Measurements from ENCODE around the gene MAMDC2. TPM values are rescaled to one million over a fixed set of nuclear protein-coding genes. Genes with fewer than 3 reads are reported as not detected.
"Not testable (repeated sequence)": the region's sequence is repeated elsewhere in the genome, so short reads cannot be mapped to it uniquely, and the experiment has no call there.

Gene MAMDC2
- total RNA-seq, 2 donors from 2014 or later = 28.8 to 32.5 TPM

GRCh38 chr9:70030156-70030555 lies 13.5 kb upstream of the MAMDC2 start:
- Histone ChIP-seq H3K36me3 (no peaks in the 10 kb centered on the region), H3K27ac (no peak overlapping the region), H3K4me3 (no peak overlapping the region), H3K9me3 (no peaks in the 10 kb centered on the region), H3K27me3 (no peaks in the 10 kb centered on the region), H3K4me1 (no peaks in the 10 kb centered on the region)
- TF ChIP-seq CTCF (IDR thresholded peaks at IDR 0.05) = no peak
- no peak for DNase-seq (ENCODE audit: low spot score)

GRCh38 chr9:70031141-70031545 lies 12.5 kb upstream of the MAMDC2 start:
- TF ChIP-seq CTCF (IDR thresholded peaks at IDR 0.05) = no peak
- H3K36me3 ChIP-seq = no peaks in the 10 kb centered on the region
- no peak for DNase-seq (ENCODE audit: low spot score)
- no peaks in the 10 kb centered on the region for H3K9me3 ChIP-seq
- no peak overlapping the region for H3K27ac ChIP-seq
- H3K27me3 ChIP-seq = no peaks in the 10 kb centered on the region
- no peaks in the 10 kb centered on the region for H3K4me1 ChIP-seq
- H3K4me3 ChIP-seq = no peak overlapping the region

GRCh38 chr9:70034271-70034711 lies 9.4 kb upstream of the MAMDC2 start:
- Histone ChIP-seq H3K9me3 (no peaks in the 10 kb centered on the region), H3K36me3 (no peaks in the 10 kb centered on the region), H3K27me3 (no peaks in the 10 kb centered on the region), H3K4me3 (no peak overlapping the region), H3K27ac (no peak overlapping the region), H3K4me1 (no peaks in the 10 kb centered on the region)
- no peak for TF ChIP-seq CTCF (IDR thresholded peaks at IDR 0.05)
- DNase-seq (ENCODE audit: low spot score) = no peak

GRCh38 chr9:70035691-70036090 lies 8.0 kb upstream of the MAMDC2 start:
- Histone ChIP-seq H3K27ac (no peak overlapping the region), H3K27me3 (no peaks in the 10 kb centered on the region), H3K9me3 (no peaks in the 10 kb centered on the region), H3K4me1 (no peaks in the 10 kb centered on the region), H3K4me3 (no peak overlapping the region), H3K36me3 (no peaks in the 10 kb centered on the region)
- no peak for DNase-seq (ENCODE audit: low spot score)
- TF ChIP-seq CTCF (IDR thresholded peaks at IDR 0.05) = no peak

- no peak overlapping the region for H3K4me3 ChIP-seq
- H3K4me1 ChIP-seq = no peaks in the 10 kb centered on the region
- H3K9me3 ChIP-seq = no peaks in the 10 kb centered on the region
- no peak for DNase-seq (ENCODE audit: low spot score)
- H3K27me3 ChIP-seq = no peaks in the 10 kb centered on the region
- no peaks in the 10 kb centered on the region for H3K36me3 ChIP-seq
- H3K27ac ChIP-seq = no peak overlapping the region
- TF ChIP-seq CTCF (IDR thresholded peaks at IDR 0.05) = no peak
Measured at GRCh38 chr9:70036641-70037040, 7.0 kb upstream of the MAMDC2 start.

GRCh38 chr9:70038171-70038621 lies 5.5 kb upstream of the MAMDC2 start:
- H3K4me1 ChIP-seq; H3K27me3 ChIP-seq; H3K27ac ChIP-seq; H3K9me3 ChIP-seq; H3K36me3 ChIP-seq; DNase-seq (ENCODE audit: low spot score); H3K4me3 ChIP-seq: not testable (repeated sequence)
